C4-2B (cell line): ENCODE measurements around the gene DENND5B.

Experiments
- CTCF ChIP-seq: fragments of 450-650 bp; conservative IDR thresholded peaks from 2 replicates; pipeline ENCODE4 v1.5.1; 2017; ENCODE audit warnings: mild to moderate bottlenecking
- ZFX ChIP-seq: fragments of 450-650 bp; IDR thresholded peaks from 2 replicates; pipeline ENCODE4 v1.6.1; 2017

GRCh38 chr12:31408763-31409162, 182.2 kb downstream of the DENND5B start:
- TF ChIP-seq CTCF (no peak), ZFX (no peak)
